Nucleus accumbens (tissue), 56 donors: ENCODE data around the gene PLA2G5.
"Not testable (repeated sequence)": the region's sequence is repeated elsewhere in the genome, so short reads cannot be mapped to it uniquely, and the experiment has no call there.

ENCODE experiments used
- DNase-seq, 56 donors: peaks; one replicate each; lab custom pipeline; 2025; lab: John Stamatoyannopoulos, UW

PLA2G5 gene

DNA sequence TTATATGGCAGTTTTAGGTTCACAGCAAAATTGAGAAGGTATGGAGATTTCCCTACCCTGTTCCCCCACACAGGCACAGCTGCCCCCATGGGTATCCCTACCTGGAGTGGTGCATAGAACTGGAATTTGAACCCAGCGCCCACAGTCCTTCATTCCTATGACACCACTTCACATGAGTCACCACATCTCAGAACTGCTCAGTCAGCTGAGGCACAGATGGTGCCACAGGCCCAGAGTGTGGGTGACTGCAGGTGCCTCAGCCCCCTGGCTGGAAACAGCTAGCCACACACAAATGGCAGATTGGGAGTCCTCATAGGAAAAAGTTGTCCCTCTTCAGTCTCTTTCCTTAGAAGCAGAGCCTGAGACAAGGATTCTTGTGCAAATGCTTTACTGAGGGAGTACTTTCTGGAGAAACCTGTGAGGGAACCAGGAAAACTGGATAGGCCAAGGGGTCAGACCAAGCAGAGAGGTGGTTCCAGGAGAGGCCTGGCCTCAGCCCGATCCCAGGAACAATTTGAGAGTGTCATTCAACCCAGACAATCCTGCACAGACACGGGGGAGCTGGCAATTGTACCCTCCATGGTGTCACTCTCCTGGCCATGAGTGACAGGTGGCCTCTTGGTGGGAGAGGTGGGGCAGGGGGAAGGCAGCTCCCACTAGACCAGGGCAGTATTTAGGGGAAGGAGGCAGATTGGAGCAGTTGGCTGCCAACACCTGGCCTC is 42.4 kb downstream of the PLA2G5 start:
- no peak for DNase-seq

DNA sequence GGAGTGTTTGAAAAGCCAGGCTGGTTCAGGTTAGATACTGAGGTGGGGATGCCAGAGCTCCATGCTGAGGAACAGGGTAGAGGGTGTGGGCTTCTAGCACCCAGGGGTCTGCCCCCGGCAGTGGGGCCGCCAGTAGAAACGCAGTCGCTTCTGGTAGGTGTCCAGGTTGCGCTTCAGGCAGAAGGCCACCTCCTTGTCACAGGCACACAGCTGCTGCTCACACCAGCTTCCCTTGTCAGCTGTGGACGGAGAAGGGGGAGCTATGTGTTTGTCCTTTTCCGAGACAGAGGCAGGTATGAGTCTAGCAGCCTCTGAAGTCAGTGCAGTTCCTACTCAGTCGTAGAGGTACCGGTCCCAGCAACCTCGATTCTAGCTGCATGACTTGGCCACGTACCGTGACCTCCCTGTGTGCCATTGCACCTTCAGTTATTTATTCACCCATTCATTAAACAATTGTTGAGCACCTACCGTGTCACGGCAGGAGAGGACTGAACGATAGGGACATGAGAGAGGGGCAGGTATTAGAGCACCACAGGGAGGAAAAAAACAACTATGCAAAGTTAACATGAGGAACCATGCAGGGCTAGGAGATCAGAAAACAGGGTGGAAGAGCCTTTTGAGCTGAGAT is 44.1 kb downstream of the PLA2G5 start:
- no peak for DNase-seq

- DNase-seq, result no peak
Observed at GRCh38 chr1:20115479-20115878, 45.5 kb downstream of the PLA2G5 start.

DNA sequence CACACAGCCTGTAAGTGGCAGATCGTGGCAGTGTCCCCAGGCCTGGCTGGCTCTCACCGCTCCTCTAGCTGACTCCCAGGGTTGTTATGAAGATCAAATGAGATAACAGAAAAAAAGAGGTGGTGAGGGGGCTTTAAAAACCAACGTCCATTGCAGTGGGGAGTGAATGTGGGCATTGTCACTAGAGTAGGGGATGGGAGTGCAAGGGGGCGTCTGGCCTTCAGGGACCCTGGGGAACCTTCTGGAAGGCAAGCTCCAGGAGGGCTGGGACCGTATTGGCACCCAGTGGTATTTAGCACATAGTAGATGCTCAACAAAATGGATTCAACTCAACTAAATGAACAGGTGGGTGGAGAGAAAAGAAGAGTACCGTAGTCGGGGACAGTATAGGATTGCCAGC is 45.9 kb downstream of the PLA2G5 start:
- DNase-seq, result no peak

DNA sequence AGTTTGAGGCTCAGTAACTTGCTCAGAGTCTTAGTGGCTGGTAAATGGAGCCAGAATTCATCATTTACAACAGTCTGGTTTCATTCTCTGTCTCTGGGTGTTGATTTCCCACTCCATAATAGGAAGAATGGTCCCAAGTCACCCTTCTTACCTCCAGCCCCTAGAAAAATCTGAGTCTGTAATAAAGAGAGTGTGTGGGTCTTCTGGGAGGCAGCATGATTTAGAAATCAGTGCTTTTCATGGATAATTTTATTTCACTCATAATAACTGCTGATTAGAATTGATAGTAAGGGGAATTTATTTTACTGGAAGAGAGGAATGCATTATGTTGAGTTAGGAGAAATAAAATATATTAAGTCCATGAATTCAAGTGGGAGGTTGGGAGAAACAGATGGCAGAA is 47.2 kb downstream of the PLA2G5 start:
- DNase-seq, result no peak

- no peak for DNase-seq
Observed at GRCh38 chr1:20119347-20119746, 49.4 kb downstream of the PLA2G5 start, which contains the start of gene PLA2G2D. Gene PLA2G2D (minus strand): TSS chr1:20119536. CDS start chr1:20119498, 38 bp downstream.

DNA sequence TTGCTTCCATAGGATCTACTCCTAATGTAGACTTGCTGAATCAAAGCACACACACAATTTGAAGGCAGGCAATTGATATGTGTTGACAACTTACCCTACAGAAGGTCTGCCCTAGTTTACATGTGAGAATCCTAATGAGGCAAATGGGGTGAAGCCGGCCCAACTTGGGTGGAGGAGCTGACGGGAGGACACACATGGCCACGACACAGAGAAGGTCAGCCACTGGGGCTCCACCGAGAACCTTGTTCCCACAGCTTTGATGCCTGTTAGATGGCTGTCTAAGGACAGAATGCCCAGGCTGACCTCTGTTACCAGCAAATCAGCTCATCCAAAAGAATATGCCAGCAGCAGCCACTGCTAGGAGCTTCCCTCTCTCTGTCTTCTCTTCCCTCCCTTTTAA is 50.8 kb downstream of the PLA2G5 start:
- DNase-seq, result no peak

DNA sequence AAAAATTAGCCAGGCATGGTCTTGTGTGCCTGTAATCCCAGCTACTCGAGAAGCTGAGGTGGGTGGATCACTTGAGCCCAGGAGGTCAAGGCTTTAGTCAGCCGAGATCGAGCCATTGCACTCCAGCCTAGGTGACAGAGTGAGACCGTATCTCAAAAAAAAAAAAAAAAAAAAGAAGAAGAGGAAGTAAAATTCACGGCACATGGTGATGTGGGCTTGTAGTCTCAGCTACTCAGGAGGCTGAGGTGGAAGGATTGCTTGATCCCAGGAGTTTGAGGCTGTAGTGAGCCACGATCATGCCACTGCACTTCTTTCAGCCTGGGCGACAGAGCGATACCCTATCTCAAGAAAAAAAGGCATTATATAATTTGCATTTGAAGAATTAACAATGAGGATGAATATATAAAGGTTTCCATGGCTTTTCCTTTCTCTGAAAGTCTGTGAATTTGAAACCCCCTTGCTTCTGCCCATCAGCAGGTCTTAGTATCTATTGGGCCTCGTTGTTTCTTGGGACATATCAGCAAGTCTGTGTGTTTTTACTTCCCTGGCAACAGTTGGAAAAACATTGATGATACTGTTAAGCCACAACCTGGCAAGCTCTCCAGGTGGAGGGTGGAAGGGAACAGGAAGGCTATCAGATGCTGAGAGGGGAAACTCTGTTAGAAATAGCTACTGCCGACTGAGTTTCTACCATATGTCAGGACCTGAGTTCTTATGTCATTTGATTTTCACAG is 53.9 kb downstream of the PLA2G5 start:
- no peak for DNase-seq

DNA sequence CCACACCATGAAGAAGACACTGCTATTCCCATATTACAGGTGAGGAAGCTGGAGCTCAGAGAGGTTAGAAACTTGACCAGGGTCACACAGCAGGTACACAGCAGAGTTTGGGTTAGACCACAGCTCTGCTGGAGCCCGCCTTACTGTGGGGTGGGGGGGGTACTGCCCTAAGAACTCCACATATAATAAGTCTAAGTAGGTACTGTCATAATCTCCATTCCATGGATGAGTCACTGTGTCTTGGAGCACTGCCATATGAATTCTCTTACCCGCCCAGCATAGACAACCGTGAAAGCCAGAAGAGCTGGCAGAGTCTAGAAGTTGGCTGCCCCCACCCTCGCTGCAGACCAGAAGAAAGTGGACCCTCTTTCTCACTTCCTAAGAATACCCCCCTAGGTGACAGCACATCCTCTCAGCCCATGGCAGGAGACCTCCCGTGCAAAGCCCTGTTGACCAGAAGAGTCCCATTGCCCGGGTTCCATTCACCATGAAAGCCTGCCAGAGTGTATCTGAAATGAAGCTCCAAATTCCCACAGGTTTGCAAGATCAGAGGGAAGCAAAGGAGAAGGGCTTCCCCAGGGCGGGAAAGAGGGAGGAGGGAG is 54.6 kb downstream of the PLA2G5 start:
- peak in 1 of 56 donors; percentile 8 for DNase-seq

GRCh38 chr1:20125100-20125499 is 55.1 kb downstream of the PLA2G5 start:
- no peak for DNase-seq

DNA sequence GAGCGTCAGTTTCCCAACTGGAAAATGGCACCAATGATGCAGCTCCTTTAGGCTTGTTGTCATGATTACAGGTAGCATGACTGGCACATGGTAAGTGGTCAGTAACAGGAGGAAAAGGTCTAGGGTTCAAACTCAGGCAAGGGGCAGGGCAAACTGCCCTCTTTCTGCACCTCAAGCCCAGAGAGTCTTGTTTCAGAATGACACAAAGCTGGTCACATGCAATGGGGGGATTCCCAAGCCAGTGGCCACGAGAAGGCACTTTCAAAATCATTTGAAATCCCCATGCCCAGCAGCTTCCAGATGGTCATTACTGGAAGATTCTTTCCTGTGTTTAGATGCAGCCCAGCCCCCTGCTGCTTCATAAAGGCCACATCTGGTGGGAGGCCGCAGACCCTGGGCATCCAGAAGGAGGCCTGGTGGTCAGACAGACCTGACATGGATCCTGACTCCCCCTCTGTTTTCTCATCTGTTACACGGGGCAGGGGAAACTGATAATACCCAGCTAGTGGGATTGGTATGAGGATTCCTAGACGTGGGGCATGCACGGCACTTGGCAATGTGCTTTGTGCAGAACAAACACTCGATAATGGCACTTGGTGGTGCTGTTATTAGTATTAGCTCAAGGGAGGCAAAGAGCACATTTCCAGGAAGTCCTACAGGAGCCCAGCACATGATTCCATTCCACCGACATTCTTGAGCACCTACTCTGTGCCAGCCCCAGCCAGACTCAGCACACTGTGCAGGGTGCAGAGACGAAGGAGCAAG is 56.2 kb downstream of the PLA2G5 start:
- DNase-seq, result no peak

GRCh38 chr1:20126806-20127440 is 56.9 kb downstream of the PLA2G5 start:
- no peak for DNase-seq

DNA sequence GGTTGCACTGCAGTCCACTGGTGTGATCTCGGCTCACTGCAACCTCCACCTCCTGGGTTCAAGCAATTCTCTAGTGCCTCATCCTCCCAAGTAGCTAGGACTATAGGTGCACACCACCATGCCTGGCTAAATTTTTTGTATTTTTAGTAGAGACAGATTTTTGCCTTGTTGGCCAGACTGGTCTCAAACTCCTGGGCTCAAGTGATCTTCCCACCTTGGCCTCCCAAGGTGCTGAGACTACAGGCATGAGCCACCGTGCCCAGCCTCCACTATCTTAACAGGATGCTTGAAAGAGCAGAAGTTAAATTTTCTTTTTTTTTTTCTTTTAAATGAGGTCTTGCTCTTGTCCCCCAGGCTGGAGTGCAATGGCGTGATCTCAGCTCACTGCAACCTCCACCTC is 60.5 kb downstream of the PLA2G5 start:
- DNase-seq, result not testable (repeated sequence)

GRCh38 chr1:20134995-20135394 is 65.0 kb downstream of the PLA2G5 start:
- DNase-seq, result no peak

DNA sequence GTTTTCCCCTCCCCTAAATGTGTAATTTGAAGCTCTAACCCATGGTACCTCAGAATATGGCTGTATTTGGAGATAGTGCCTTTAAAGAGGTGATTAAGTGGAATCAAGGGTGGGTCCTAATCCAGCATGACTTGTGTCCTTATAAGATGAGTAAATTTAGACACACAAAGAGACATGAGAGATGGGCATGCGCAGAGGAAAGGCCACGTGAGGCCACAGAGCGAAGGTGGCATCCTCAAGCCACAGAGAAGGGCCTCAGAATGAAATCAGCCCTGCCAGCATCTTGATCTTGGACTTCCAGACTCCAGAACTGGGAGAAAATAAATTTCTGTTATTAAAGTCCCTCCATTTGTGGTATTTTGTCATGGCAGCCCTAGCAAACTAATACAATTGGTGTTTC is 66.3 kb downstream of the PLA2G5 start:
- DNase-seq, result no peak

GRCh38 chr1:20137055-20137454 is 67.1 kb downstream of the PLA2G5 start:
- no peak for DNase-seq

GRCh38 chr1:20137604-20138003 is 67.6 kb downstream of the PLA2G5 start:
- no peak for DNase-seq

GRCh38 chr1:20138346-20138745 is 68.4 kb downstream of the PLA2G5 start:
- DNase-seq, result no peak

DNA sequence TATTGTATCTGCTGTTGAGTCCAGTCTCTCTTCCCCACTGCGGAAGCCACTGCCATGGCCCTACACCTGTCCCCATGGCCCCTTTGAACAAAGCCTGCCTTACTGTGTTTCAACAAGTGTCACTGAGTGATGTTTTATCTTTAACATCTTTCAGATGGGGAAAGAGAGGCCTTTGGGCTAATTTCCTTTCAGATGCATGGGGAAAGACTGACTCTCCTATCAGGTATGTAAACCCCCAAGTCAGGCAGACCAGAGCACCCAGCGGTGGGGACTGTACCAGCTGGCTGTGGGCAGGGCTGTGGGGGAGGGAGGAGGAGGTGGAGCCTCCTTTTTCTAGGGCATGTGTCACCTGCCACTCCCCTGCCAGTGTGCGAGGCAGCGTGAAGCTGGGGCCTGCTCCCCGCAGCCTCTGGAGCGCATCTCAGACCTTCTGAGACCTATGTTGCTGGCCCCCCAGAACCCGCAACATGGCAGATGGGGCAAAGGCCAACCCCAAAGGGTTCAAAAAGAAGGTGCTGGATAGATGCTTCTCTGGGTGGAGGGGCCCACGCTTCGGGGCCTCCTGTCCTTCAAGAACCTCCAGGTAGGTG is 69.1 kb downstream of the PLA2G5 start, which contains the start of gene PLA2G2F:
Gene PLA2G2F, plus strand, starts transcription at position 363 of the 590 bp plus-strand sequence. Its CDS starts 105 bp downstream, at position 468.
- no peak for DNase-seq
